Activated CD8-positive, alpha-beta memory T cell treated with anti-CD3 and anti-CD28 coated beads, Interleukin-2, amount 50 U/mL, for 1 hour (primary cell): ENCODE results near the gene ANKRD1.
"Not testable (repeated sequence)": the region's sequence is repeated elsewhere in the genome, so short reads cannot be mapped to it uniquely, and the experiment has no call there.

Source experiments
- DNase-seq: peaks from one replicate; pipeline ENCODE4 v3.0.0-alpha.2; 2020; ENCODE audit errors: extremely low read depth

ANKRD1 gene

GRCh38 chr10:90912174-90912573 lies 8.7 kb downstream of the ANKRD1 start:
- no peak for DNase-seq

GRCh38 chr10:90911133-90912051 lies 9.5 kb downstream of the ANKRD1 start:
- no peak for DNase-seq

GRCh38 chr10:90906596-90906995 lies 14.3 kb downstream of the ANKRD1 start:
- DNase-seq: no peak

GRCh38 chr10:90905925-90906324 lies 15.0 kb downstream of the ANKRD1 start:
- no peak for DNase-seq

GRCh38 chr10:90896916-90897315 lies 24.0 kb downstream of the ANKRD1 start:
- DNase-seq: not testable (repeated sequence)

DNA sequence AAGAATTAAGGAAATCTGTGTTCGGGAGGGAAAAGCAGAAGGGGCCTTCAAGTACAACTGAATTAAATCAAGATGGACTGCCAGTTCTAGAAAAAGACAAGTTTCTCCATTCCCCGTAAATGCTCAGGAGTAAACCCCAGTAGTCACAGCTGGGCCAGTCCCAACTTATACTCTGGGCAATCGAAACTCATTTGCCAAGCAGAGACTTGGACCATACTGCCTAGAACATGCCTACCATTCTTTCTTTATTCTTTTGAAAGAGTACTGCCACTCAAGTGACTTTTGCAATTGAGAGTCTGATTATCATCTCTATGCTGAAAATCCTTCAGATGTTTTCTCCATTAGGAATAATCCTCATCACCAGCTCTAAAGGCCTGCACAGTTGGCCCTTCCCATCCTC lies 27.7 kb downstream of the ANKRD1 start:
- no peak for DNase-seq

DNA sequence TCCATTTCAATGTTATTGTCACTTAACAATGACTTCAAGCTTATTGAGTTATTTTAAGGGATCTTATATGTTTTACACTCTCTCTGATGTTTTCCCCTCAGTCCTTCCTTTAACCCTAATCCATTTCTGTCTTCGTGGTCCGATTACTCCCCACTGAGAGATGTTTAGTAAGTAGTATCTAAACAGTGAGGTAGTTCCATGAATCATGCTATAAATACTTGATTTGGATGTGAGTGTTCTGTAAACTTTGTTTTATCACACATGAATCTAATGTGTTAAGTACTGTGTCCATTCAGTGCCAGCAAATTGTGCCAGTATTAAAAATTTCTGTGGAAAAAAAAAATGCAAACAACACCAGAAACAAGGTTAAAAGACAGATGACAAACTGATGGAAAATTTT lies 30.5 kb downstream of the ANKRD1 start:
- no peak for DNase-seq

DNA sequence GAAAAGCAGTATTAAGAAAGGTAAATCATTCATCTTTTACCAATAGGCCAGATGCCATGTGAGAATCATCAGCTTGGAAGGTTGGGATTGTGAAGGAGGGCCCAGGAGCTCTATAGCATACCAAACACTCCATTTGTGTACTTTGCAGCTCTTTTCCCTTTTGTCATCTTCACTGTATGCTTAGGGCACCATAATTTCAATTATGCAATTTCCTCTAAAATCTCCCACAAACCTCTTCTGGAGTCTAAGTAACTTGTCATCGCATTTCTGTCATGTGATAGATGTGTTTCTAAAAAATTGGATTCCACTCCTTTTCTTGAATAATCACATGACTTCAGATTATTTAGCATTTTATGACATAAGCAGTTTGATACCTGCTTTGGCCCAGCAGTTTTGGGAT lies 31.3 kb downstream of the ANKRD1 start:
- no peak for DNase-seq

DNA sequence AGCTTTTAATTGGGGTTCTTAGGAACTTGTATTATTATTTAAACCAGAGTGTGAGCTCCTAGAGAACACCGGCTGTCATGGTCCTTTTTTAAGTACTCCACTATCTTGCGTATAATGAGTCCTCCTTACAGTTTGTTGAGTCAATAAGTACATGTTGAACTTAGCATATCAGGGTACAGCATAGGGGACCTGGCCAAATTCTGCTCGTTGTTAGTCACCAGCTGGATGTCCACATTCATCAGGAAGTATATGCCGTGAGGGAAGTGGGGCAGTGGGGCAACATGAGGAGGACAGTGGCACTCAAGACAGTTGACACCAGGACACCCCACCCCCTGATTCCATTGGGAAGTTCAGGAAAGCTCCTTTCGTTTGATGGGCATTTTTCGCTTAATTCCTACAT lies 32.5 kb downstream of the ANKRD1 start:
- DNase-seq: no peak

GRCh38 chr10:90887555-90887954 lies 33.3 kb downstream of the ANKRD1 start:
- no peak for DNase-seq

DNA sequence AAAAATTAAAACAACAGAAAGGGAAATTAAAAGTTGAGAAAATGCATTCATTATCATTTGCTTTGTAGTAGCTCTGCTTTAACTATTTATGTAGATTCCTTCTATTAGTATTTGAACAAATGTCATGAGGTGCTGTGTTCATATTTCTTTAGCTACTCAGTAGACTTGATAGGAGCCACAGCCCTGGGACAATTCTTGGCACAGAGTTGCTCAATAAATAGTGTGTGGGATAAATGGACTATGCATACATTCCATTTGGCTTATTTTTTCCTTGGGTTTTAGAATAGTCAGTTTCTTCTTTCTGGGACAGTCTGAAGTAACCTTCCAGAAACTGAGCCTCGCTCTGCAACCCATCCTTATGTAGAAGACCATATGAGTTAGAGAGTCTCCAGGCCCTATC lies 35.7 kb downstream of the ANKRD1 start:
- DNase-seq: no peak

DNA sequence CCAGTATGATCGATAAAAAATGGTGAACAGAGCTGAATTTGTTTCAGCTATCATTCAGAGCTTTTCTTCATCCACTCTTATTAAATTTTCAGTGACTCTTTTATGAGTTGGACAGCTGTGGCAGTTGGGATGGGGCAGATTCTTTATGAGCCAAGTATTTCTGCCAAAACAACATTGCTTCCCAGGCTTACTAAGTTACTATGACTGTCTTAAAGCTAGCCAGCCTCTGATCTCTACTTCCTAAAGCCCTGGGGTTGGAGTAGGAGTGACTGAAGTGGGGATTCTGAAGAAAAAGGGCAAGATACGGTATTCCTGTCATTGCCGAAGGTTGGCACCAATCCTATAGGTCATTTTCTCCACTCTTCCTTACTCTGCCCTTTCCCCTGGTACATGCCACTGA lies 36.5 kb downstream of the ANKRD1 start:
- DNase-seq: no peak

- not testable (repeated sequence) for DNase-seq
These were observed 40.7 kb downstream of the ANKRD1 start for GRCh38 chr10:90880059-90880719.

DNA sequence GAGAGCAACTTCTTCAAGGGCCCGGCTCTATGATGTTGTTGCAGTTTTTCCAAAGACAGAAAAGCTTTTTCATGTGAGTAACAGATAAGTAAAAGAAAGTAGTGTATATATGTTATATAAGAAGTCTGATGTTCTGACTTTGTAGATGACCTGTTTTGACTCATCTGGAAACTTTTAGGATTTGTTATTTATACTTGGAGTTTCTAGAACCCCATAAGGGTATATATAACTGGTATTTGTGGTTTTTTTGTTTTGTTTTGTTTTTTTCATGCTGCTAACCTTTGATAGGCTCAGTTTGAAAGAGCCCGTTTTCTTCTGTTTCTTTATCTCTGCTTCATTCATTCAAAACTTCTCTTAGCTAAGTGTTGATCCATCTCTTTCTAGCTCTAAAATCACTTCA lies 41.8 kb downstream of the ANKRD1 start:
- no peak for DNase-seq

GRCh38 chr10:90872648-90873020 lies 48.3 kb downstream of the ANKRD1 start:
- DNase-seq: no peak

- DNase-seq: peak; percentile 32
These were observed 48.9 kb downstream of the ANKRD1 start, which contains the start of gene RPP30 for GRCh38 chr10:90871766-90872647. RPP30 (plus strand) TSS chr10:90871974; CDS start chr10:90871987, 13 bp downstream.

DNA sequence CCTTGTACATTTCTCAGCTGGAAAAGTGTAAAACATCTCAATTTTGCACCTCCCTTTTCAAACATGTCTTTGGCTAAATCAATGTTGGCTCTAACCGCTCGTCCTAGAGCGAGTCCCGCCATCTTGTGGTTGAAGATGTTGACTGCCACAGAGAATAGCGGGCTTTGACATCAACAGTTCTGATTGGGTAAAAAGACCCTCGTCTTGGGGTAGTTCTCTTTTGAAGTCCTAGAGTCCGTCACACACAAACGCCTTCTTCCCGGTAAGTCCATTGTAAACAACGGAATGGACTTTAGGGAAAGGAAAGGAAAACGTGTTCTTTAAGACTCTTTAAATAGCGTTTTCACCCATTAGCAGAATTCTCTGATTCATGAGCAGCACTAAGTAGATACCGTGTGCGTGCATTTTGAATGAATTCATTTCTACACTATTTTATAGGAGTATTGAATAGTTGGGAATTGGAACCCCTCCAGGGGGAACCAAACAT lies 49.6 kb downstream of the ANKRD1 start:
- no peak for DNase-seq

DNA sequence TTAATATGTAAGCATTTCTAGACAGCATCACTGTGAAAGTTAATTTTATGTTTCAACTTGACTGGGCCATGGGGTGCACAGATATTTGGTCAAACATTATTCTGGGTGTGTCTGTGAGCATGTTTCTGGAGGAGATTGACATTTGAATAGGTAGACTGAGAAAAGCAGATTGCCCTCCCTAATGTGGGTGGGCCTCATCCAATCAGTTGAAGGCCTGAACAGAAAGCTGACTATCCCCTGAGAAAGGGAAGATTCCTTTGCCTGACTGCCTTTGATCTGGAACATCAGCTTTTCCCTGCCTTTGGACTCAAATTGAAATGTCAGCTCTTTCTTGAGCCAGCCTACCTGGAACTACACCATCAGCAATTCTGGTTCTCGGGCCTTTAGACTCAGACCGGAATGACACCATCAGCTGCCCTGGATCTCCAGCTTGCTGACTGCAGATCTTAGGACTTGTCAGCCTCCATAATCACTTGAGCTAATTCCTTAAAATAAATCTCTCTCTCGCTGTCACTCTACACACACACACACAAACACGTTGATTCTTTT lies 54.8 kb downstream of the ANKRD1 start:
- DNase-seq: no peak

- DNase-seq: no peak
These were observed 55.5 kb downstream of the ANKRD1 start for GRCh38 chr10:90865401-90865800.

DNA sequence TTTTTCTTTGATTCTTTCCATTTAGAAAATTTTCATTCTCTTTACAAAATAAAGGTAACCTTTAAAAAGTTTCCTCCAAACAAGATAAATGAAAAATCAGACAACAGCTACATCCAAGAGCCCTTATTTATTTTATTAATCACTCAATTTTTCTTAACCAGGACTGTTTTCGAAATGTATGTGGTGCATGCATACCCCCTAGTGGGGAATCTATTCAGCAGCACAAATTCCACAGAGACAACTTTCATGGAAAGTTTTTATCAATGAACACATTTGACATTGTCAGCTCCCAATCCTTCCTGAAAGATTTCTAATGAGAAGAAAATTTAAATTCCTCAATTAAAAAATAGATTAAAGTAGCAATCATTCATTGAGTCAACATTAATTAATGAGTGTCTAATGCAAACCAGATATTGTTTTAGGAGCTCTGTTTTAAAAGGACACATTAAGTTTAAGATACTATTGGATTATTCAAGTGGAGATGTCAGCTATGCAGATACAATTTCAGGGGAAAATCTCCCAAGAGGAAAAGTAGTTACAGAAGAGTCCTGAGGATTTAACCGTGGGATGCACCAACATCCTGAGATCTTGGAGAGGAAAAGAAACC lies 57.9 kb downstream of the ANKRD1 start:
- DNase-seq: no peak
